ENCODE data around the gene TGM4. TPM values are rescaled to one million over a fixed set of nuclear protein-coding genes. Genes with fewer than 3 reads are reported as not detected.

TGM4 gene
- total and polyA plus RNA-seq, 4 donors: 0.01 TPM; not detected in 3

DNA sequence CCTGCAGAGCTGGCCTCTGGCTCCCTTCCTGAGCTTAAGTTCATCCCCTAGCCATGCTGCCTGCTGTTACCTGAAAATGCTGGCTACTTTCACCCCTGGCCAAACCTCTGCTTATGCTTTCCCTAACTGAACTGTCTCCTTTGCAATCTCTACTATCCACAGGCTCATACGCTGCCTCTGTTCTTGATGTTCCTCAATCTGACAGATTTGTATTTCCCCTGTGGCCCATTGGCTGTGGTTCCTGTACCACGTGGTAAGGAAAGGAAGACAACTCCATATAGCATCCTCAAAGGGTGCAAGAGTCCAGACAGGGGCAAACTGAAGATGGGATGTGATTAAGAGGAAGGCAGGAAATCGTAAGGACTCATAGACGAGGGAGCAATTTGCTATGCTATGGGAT, 33.2 kb downstream of the TGM4 start:
- peaks cover 0 to 3% (median under 1%) of the 10 kb centered on the region in 4 donors for H3K9me3 ChIP-seq (ENCODE audit: control insufficient read depth in 4 of 4, insufficient read depth in 3 of 4, low read length in 3 of 4)
- no peak overlapping the region for H3K27ac ChIP-seq (ENCODE audit: low read depth in 1 of 2, low read length in 1 of 2)
- H3K36me3 ChIP-seq (ENCODE audit: control insufficient read depth in 4 of 4, insufficient read depth in 4 of 4, low read length in 4 of 4): no peaks in the 10 kb centered on the region
- no peak for TF ChIP-seq CTCF (IDR thresholded peaks at IDR 0.05; ENCODE audit: control extremely low read depth, extremely low read depth)
- no peaks in the 10 kb centered on the region for H3K27me3 ChIP-seq (ENCODE audit: control insufficient read depth in 3 of 3, insufficient read depth in 3 of 3, low read length in 2 of 3)
- H3K4me3 ChIP-seq: no peak overlapping the region
- DNase-seq (no peak), ATAC-seq (ENCODE audit: insufficient read depth, low FRiP score) (no peak)
- no peaks in the 10 kb centered on the region for H3K4me1 ChIP-seq (ENCODE audit: control insufficient read depth in 5 of 5, insufficient read depth in 5 of 5, low read length in 5 of 5)
- WGBS, 2 donors: 69 to 73% methylated on average over 4 of the region's 4 CpGs
- H3K9ac ChIP-seq (ENCODE audit: insufficient read depth in 1 of 2, low read length in 2 of 2): no peak overlapping the region

DNA sequence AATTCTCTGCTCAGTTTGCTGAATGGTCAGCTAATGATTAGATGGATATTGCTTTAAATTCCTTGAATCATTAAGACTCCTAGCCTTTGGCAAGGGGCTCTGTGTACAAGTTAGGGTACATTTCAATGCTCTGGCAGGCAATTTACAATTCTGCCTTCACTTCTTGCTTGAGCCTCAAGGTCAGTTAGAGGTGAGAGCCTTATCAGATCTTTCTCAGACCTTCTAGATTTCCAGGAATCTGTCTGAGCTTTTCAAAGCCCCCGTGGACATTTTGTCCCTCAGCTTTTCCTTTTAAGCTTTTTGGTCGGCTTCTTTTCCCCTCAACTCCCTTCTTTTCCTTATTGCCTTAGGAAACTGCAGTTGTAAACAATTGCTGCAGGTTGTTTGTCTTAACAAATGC, 34.7 kb downstream of the TGM4 start:
- ATAC-seq (ENCODE audit: insufficient read depth, low FRiP score) (no peak), DNase-seq (no peak)
- Histone ChIP-seq H3K9me3 (ENCODE audit: control insufficient read depth in 4 of 4, insufficient read depth in 3 of 4, low read length in 3 of 4) (peaks cover 0 to 3% (median under 1%) of the 10 kb centered on the region in 4 donors), H3K4me1 (ENCODE audit: control insufficient read depth in 5 of 5, insufficient read depth in 5 of 5, low read length in 5 of 5) (no peaks in the 10 kb centered on the region), H3K9ac (ENCODE audit: insufficient read depth in 1 of 2, low read length in 2 of 2) (no peak overlapping the region), H3K27me3 (ENCODE audit: control insufficient read depth in 3 of 3, insufficient read depth in 3 of 3, low read length in 2 of 3) (no peaks in the 10 kb centered on the region), H3K27ac (ENCODE audit: low read depth in 1 of 2, low read length in 1 of 2) (no peak overlapping the region), H3K4me3 (no peak overlapping the region), H3K36me3 (ENCODE audit: control insufficient read depth in 4 of 4, insufficient read depth in 4 of 4, low read length in 4 of 4) (no peaks in the 10 kb centered on the region)
- no peak for TF ChIP-seq CTCF (IDR thresholded peaks at IDR 0.05; ENCODE audit: control extremely low read depth, extremely low read depth)
- 15 to 17% methylated on average over 2 of the region's 2 CpGs for WGBS, 2 donors

DNA sequence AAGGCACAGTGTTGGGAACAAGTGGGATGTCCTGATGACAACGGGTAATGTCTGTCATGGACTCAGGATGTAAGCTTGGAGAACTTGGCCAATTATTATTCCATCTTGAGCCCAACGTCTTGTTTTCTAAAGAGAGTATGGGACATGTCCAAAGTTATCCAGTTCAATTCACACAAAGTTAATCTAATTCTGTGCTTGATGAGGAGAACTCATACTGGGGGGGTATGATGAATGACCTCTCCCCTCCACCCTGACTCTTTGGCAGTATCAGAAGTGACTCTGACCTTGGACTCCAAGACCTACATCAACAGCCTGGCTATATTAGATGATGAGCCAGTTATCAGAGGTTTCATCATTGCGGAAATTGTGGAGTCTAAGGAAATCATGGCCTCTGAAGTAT, 36.3 kb downstream of the TGM4 start:
- Histone ChIP-seq H3K9ac (ENCODE audit: insufficient read depth in 1 of 2, low read length in 2 of 2) (no peak overlapping the region), H3K4me3 (no peak overlapping the region), H3K36me3 (ENCODE audit: control insufficient read depth in 4 of 4, insufficient read depth in 4 of 4, low read length in 4 of 4) (no peaks in the 10 kb centered on the region), H3K27ac (ENCODE audit: low read depth in 1 of 2, low read length in 1 of 2) (no peak overlapping the region), H3K27me3 (ENCODE audit: control insufficient read depth in 3 of 3, insufficient read depth in 3 of 3, low read length in 2 of 3) (no peaks in the 10 kb centered on the region), H3K9me3 (ENCODE audit: control insufficient read depth in 4 of 4, insufficient read depth in 3 of 4, low read length in 3 of 4) (peaks cover 0 to 3% (median under 1%) of the 10 kb centered on the region in 4 donors), H3K4me1 (ENCODE audit: control insufficient read depth in 5 of 5, insufficient read depth in 5 of 5, low read length in 5 of 5) (peaks cover 0 to 3% (median 0%) of the 10 kb centered on the region in 5 donors)
- DNase-seq (no peak), ATAC-seq (ENCODE audit: insufficient read depth, low FRiP score) (no peak)
- TF ChIP-seq CTCF (IDR thresholded peaks at IDR 0.05; ENCODE audit: control extremely low read depth, extremely low read depth): no peak
- 92 to 95% methylated on average over 3 of the region's 3 CpGs for WGBS, 2 donors

DNA sequence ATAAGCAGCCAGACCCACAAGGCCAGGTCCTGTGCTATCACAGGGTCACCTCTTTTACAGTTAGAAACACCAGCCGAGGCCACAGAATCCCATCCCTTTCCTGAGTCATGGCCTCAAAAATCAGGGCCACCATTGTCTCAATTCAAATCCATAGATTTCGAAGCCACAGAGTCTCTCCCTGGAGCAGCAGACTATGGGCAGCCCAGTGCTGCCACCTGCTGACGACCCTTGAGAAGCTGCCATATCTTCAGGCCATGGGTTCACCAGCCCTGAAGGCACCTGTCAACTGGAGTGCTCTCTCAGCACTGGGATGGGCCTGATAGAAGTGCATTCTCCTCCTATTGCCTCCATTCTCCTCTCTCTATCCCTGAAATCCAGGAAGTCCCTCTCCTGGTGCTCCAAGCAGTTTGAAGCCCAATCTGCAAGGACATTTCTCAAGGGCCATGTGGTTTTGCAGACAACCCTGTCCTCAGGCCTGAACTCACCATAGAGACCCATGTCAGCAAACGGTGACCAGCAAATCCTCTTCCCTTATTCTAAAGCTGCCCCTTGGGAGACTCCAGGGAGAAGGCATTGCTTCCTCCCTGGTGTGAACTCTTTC, 39.6 kb downstream of the TGM4 start:
- ATAC-seq (ENCODE audit: insufficient read depth, low FRiP score): peak; percentile 83
- peaks cover 0 to 11% (median 0%) of the 10 kb centered on the region in 5 donors for H3K4me1 ChIP-seq (ENCODE audit: control insufficient read depth in 5 of 5, insufficient read depth in 5 of 5, low read length in 5 of 5)
- 27 to 30% methylated on average over 4 of the region's 4 CpGs for WGBS, 2 donors
- peak; percentile 53 to 64 (median 55) for DNase-seq
- H3K4me3 ChIP-seq: no peak overlapping the region
- no peaks in the 10 kb centered on the region for H3K27me3 ChIP-seq (ENCODE audit: control insufficient read depth in 3 of 3, insufficient read depth in 3 of 3, low read length in 2 of 3)
- H3K9me3 ChIP-seq (ENCODE audit: control insufficient read depth in 4 of 4, insufficient read depth in 3 of 4, low read length in 3 of 4): no peaks in the 10 kb centered on the region
- peak; percentile 75 for TF ChIP-seq CTCF (IDR thresholded peaks at IDR 0.05; ENCODE audit: control extremely low read depth, extremely low read depth)
- peaks cover 0 to 16% (median 3%) of the 10 kb centered on the region in 4 donors for H3K36me3 ChIP-seq (ENCODE audit: control insufficient read depth in 4 of 4, insufficient read depth in 4 of 4, low read length in 4 of 4)
- H3K27ac ChIP-seq (ENCODE audit: low read depth in 1 of 2, low read length in 1 of 2): no peak overlapping the region
- H3K9ac ChIP-seq (ENCODE audit: insufficient read depth in 1 of 2, low read length in 2 of 2): no peak overlapping the region

Data from lung (tissue), 12 donors.